Measurements from ENCODE around the gene WFDC1. TPM values are rescaled to one million over a fixed set of nuclear protein-coding genes. Genes with fewer than 3 reads are reported as not detected.

Gene WFDC1
- total RNA-seq, 1 experiment from 2014 or later = not detected

DNA sequence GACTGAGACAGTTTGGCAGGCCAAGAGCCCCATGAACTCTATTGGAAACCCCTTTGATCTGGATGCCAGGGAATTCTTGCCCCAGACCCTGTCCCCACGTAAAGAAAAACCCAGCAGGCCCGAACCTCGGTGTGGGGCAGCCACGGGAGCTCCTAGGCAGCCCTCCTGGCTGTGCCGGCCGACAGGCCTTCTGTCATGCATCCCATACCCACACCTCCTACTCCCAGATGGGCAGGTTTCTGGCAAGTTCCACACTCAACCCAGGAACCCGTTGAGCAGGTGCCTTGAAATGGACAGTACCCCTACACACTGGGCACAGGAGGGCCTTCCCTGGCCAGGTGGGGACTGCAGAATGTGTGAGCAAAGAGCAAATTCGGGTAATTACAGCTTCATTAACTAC lies 50.1 kb downstream of the WFDC1 start:
- no peaks in the 10 kb centered on the region for H3K4me1 ChIP-seq (ENCODE audit: control insufficient read depth, insufficient read depth, low read length)
- ChIA-PET CTCF (no interaction called here), POLR2A (no interaction called here)
- no peak overlapping the region for H3K4me3 ChIP-seq (ENCODE audit: low read depth in 2 of 2, low read length in 2 of 2)
- DNase-seq (ENCODE audit: low read depth, low spot score) (no peak), ATAC-seq (no peak)
- no peaks in the 10 kb centered on the region for H3K36me3 ChIP-seq (ENCODE audit: control insufficient read depth, insufficient read depth, low read length)
- intact Hi-C loops (cut with micrococcal nuclease; ENCODE audit: unreplicated experiment) (no loop called here), in situ Hi-C loops (cut with HindIII; ENCODE audit: low pct_unique_long_range_greater_than_20kb, low sequenced_read_pairs) (no loop called here)
- no TSS peak for BruUV-seq (replicated peaks)
- no peak overlapping the region for H3K27ac ChIP-seq (ENCODE audit: low read length)
- no peaks in the 10 kb centered on the region for H3K27me3 ChIP-seq (ENCODE audit: control insufficient read depth, insufficient read depth, low read length)
- TF ChIP-seq TCF7L2 (IDR thresholded peaks at IDR 0.05; ENCODE audit: low read depth, low read length) = no peak
- TF ChIP-seq POLR2AphosphoS5 (IDR thresholded peaks at IDR 0.05; ENCODE audit: low read depth, low read length) = no peak
- TF ChIP-seq, protein P1, sequence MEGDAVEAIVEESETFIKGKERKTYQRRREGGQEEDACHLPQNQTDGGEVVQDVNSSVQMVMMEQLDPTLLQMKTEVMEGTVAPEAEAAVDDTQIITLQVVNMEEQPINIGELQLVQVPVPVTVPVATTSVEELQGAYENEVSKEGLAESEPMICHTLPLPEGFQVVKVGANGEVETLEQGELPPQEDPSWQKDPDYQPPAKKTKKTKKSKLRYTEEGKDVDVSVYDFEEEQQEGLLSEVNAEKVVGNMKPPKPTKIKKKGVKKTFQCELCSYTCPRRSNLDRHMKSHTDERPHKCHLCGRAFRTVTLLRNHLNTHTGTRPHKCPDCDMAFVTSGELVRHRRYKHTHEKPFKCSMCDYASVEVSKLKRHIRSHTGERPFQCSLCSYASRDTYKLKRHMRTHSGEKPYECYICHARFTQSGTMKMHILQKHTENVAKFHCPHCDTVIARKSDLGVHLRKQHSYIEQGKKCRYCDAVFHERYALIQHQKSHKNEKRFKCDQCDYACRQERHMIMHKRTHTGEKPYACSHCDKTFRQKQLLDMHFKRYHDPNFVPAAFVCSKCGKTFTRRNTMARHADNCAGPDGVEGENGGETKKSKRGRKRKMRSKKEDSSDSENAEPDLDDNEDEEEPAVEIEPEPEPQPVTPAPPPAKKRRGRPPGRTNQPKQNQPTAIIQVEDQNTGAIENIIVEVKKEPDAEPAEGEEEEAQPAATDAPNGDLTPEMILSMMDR (IDR thresholded peaks at IDR 0.05) = no peak
- TF ChIP-seq SIN3A (IDR thresholded peaks at IDR 0.05; ENCODE audit: borderline replicate concordance, insufficient read depth, low read depth, low read length) = no peak
- TF ChIP-seq REST (IDR thresholded peaks at IDR 0.05; ENCODE audit: insufficient read depth in 1 of 2, low read depth in 2 of 2, low read length in 1 of 2) = no peak
- no peaks in the 10 kb centered on the region for H3K9me3 ChIP-seq (ENCODE audit: control insufficient read depth, insufficient read depth, low read depth, low read length)

DNA sequence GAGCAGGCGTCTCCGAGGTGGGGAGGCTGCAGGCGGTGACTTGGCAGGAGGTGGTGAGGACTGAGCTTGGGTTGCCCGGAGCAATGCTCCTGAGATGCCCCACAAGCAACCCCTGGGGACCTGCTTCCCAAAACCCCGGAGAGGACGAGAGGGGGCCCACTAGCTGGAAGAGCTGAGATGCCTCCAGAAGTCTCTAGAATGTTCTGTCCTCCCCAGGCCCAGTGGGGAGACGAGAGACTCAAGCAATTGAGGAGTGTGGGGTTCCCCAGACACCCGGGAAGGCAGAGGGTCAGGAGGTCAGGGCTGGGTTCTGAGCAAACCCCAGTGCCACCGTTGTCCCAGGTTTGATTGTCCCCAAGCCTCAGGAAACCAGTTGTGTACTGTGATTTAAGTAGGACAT lies 52.5 kb downstream of the WFDC1 start:
- BruUV-seq (replicated peaks) = no TSS peak
- ATAC-seq (no peak), DNase-seq (ENCODE audit: low read depth, low spot score) (no peak)
- TF ChIP-seq REST (IDR thresholded peaks at IDR 0.05; ENCODE audit: insufficient read depth in 1 of 2, low read depth in 2 of 2, low read length in 1 of 2) (no peak), SIN3A (IDR thresholded peaks at IDR 0.05; ENCODE audit: borderline replicate concordance, insufficient read depth, low read depth, low read length) (no peak), POLR2AphosphoS5 (IDR thresholded peaks at IDR 0.05; ENCODE audit: low read depth, low read length) (no peak), TCF7L2 (IDR thresholded peaks at IDR 0.05; ENCODE audit: low read depth, low read length) (no peak)
- TF ChIP-seq, protein P1 (IDR thresholded peaks at IDR 0.05) = no peak
- CTCF ChIA-PET = no interaction called here
- H3K27ac ChIP-seq (ENCODE audit: low read length) = no peak overlapping the region
- POLR2A ChIA-PET = no interaction called here
- intact Hi-C loops (cut with micrococcal nuclease; ENCODE audit: unreplicated experiment) (no loop called here), in situ Hi-C loops (cut with HindIII; ENCODE audit: low pct_unique_long_range_greater_than_20kb, low sequenced_read_pairs) (no loop called here)
- no peaks in the 10 kb centered on the region for H3K27me3 ChIP-seq (ENCODE audit: control insufficient read depth, insufficient read depth, low read length)
- H3K36me3 ChIP-seq (ENCODE audit: control insufficient read depth, insufficient read depth, low read length) = no peaks in the 10 kb centered on the region
- H3K9me3 ChIP-seq (ENCODE audit: control insufficient read depth, insufficient read depth, low read depth, low read length) = no peaks in the 10 kb centered on the region
- H3K4me3 ChIP-seq (ENCODE audit: low read depth in 2 of 2, low read length in 2 of 2) = no peak overlapping the region
- no peaks in the 10 kb centered on the region for H3K4me1 ChIP-seq (ENCODE audit: control insufficient read depth, insufficient read depth, low read length)

Data from Panc1 (cell line).